Activated naive CD4-positive, alpha-beta T cell treated with anti-CD3 and anti-CD28 coated beads, Interleukin-2, amount 50 U/mL, for 72 hours (primary cell): ENCODE results near the gene RPH3AL. TPM values are rescaled to one million over a fixed set of nuclear protein-coding genes. Genes with fewer than 3 reads are reported as not detected.
A peak's percentile ranks its signal among the peaks of the same experiment; 100 is the strongest.

Experiments
- ATAC-seq, 2 donors: fragments of 150-1000 bp; cut with Tn5 transposase; 2 replicates each; pipeline ENCODE4 v1.10.0; 2021; ENCODE audit warnings: mild to moderate bottlenecking in 2 of 2, moderate library complexity in 2 of 2
- DNase-seq, 2 donors: peaks; one replicate each; pipeline ENCODE4 v3.0.0; 2021 to 2022; ENCODE audit warnings: low spot score in 2 of 2
- H3K27ac Mint-ChIP-seq, 2 donors: one replicate each; pipeline ENCODE4 v1.8.0; 2022; ENCODE audit warnings: mild to moderate bottlenecking in 2 of 2, mixed read lengths in 2 of 2
- H3K36me3 Mint-ChIP-seq, 2 donors: one replicate each; pipeline ENCODE4 v1.8.0; 2022; ENCODE audit warnings: mixed read lengths in 2 of 2
- H3K9me3 Mint-ChIP-seq, 2 donors: one replicate each; pipeline ENCODE4 v1.8.0; 2022; ENCODE audit warnings: mixed read lengths in 2 of 2
- total RNA-seq, 2 donors: library from RNA; stranded (reverse); gene quantifications; one replicate each; pipeline ENCODE4 v1.2.3, GENCODE V29; 2022

RPH3AL gene
- total RNA-seq, 2 donors from 2014 or later = 2.0 to 3.8 TPM

DNA sequence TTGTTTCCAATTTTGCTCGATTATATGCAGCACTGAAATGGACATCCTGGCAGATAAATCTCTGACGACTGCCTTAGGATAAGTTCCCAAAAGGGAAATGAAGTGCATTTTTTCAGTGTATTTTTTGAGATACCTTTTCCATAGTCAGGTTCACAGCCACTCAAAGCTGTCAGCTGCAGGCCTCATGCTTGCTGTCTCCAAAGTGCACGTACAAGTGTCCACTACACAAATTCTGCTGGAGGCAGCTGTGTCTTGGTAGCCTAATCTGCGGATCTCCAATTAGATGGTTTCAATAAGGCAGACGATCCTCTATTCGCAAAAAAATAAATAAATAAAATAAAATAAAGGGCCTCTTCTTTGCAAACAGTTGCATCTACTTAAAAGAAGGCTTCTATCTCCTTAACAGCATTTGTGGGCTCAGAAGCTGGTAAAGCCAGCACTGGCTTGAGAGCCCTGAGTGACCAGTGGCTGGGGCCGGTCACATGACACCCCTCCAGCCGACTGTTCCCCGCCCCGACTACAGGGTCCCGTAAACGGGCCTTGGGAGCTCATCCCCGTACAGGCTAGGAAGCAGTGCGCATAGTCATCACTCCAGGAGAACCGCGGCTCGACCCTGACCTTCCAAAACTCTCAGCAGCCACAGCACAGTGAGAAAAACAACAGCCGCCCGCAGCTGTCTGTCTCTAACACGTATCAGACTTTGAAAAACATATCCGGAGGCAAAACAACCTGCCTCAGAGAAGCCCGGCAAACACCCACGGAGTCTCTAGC, 18.8 kb downstream of the RPH3AL start:
- ATAC-seq = peak in 1 of 2 donors; percentile 35

DNA sequence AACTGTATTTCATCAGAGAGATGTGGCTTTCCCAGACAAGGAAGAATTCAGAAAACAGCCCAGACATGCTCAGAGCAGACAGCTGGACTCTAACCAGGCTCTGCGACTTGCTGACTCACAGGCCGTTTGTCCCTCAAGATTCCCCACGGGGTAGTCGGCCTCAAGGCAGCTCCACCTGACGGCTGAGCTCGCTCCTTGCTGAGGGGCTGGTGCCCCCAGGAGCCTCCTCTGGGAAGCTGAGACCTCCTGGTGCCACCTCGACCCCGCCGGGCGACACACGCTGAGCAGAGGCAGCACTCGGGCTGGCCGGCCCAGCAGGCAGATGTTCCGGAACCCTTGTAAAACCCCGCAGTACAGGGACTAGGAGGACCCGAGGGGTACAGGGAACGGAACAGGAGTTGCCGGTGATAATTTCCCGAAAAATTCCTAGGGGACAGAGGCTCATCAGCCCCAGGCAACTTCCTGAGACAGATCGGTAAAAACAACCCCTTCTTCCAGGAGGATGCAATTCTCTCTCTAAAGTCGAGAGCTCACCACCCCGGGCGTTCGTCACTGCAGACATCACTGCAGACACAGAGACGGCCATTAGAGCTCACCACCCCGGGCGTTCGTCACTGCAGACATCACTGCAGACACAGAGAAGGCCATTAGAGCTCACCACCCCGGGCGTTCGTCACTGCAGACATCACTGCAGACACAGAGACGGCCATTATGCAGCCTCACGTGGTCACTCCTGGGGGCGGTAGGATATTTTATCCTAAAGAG, 19.9 kb downstream of the RPH3AL start:
- no peaks in the 10 kb centered on the region for H3K9me3 Mint-ChIP-seq
- ATAC-seq (no peak), DNase-seq (no peak)
- H3K27ac Mint-ChIP-seq = no peak overlapping the region
- no peaks in the 10 kb centered on the region for H3K36me3 Mint-ChIP-seq

More for the DNA sequence above, 18.8 kb downstream of the RPH3AL start:
- H3K9me3 Mint-ChIP-seq = no peaks in the 10 kb centered on the region
- no peak overlapping the region for H3K27ac Mint-ChIP-seq
- no peaks in the 10 kb centered on the region for H3K36me3 Mint-ChIP-seq
- no peak for DNase-seq

GRCh38 chr17:332023-332422, 20.6 kb downstream of the RPH3AL start:
- no peaks in the 10 kb centered on the region for H3K36me3 Mint-ChIP-seq
- no peaks in the 10 kb centered on the region for H3K9me3 Mint-ChIP-seq
- ATAC-seq = no peak
- DNase-seq = no peak
- no peak overlapping the region for H3K27ac Mint-ChIP-seq

- Mint-ChIP-seq H3K9me3 (no peaks in the 10 kb centered on the region), H3K27ac (no peak overlapping the region), H3K36me3 (no peaks in the 10 kb centered on the region)
- ATAC-seq = peak in 1 of 2 donors; percentile 56
- DNase-seq = no peak
These were observed 21.5 kb downstream of the RPH3AL start for GRCh38 chr17:330993-331701.

GRCh38 chr17:329784-330420, 22.7 kb downstream of the RPH3AL start:
- Mint-ChIP-seq H3K27ac (no peak overlapping the region), H3K9me3 (no peaks in the 10 kb centered on the region)

GRCh38 chr17:327971-328370, 24.6 kb downstream of the RPH3AL start:
- no peak overlapping the region for H3K27ac Mint-ChIP-seq
- ATAC-seq (no peak), DNase-seq (no peak)
- no peaks in the 10 kb centered on the region for H3K36me3 Mint-ChIP-seq
- no peaks in the 10 kb centered on the region for H3K9me3 Mint-ChIP-seq

More at GRCh38 chr17:329784-330420, 22.7 kb downstream of the RPH3AL start:
- DNase-seq (no peak), ATAC-seq (no peak)
- H3K36me3 Mint-ChIP-seq = no peaks in the 10 kb centered on the region

GRCh38 chr17:327296-327695, 25.3 kb downstream of the RPH3AL start:
- DNase-seq = no peak
- no peaks in the 10 kb centered on the region for H3K36me3 Mint-ChIP-seq
- H3K27ac Mint-ChIP-seq = peak overlapping the region in 1 of 2 donors; percentile 45
- ATAC-seq = no peak
- H3K9me3 Mint-ChIP-seq = no peaks in the 10 kb centered on the region

DNA sequence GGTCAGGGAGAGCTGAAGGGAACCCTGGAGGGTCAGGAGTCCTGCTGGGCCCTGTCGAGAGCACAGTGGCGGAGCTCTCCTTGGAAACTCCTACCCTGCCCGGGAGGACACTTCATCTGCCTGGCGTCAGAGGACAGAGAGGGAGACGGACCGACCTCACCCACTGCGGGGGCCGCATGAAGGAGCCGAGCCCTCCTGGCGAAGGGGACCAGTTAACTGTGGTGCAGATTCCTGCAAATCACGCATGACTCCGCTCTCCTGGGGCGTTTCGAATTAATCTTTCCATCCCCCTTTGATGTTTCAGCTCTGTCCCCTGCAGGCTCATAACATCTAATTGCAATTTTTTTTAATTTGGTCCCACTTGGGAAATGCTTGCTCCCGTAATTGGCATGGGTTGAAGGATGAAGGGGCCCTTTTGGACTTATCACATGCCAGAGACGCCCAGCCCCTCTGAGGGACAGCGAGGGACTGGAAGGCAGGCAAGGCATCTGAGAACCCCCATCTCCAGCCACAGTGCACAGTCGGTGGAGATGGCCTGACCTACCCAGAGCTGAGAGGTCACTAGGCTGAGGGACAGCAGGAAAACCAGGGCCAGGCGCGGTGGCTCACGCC, 26.5 kb downstream of the RPH3AL start:
- Mint-ChIP-seq H3K27ac (no peak overlapping the region), H3K9me3 (no peaks in the 10 kb centered on the region), H3K36me3 (no peaks in the 10 kb centered on the region)
- peak in 1 of 2 donors; percentile 40 for DNase-seq
- no peak for ATAC-seq

DNA sequence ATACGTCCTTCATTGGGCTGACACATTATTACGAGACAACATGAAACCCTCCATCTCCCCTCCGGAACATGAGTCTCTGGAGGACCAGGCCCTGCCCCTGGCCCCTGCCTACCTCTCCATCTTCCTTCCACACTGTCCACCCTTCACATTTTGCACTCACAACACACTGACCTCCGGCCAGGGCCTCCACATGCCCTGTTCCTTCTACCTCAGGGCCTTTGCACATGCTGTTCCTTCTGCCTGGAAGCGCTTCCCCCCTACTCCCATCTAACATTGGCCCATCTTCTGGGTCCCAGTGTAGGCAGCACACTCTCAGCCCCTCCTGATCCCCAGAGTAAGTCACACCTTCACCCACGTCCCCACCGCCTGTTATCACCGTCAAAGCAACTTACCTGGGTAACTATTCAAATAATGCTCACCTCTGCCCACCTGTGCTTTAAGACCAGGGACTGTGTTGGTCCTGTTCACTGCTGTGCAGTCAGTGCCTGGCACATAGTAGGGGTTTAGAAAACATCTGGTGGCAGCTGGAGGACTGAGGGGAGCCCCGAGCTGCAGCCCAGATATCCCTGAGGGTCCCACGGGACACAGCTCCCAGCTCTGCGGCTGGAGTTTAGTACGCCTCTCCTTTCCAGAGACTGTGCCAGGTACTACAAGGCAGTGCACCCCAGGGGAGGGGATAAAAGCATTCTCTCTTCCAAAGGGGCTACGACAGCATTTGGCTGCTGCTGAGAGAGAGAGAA, 27.2 kb downstream of the RPH3AL start:
- Mint-ChIP-seq H3K27ac (no peak overlapping the region), H3K9me3 (no peaks in the 10 kb centered on the region), H3K36me3 (no peaks in the 10 kb centered on the region)
- DNase-seq = peak in 1 of 2 donors; percentile 44
- no peak for ATAC-seq

- Mint-ChIP-seq H3K27ac (no peak overlapping the region), H3K9me3 (no peaks in the 10 kb centered on the region), H3K36me3 (no peaks in the 10 kb centered on the region)
- DNase-seq (peak in 1 of 2 donors; percentile 44), ATAC-seq (no peak)
These were observed 28.7 kb downstream of the RPH3AL start for GRCh38 chr17:323721-324571.

DNA sequence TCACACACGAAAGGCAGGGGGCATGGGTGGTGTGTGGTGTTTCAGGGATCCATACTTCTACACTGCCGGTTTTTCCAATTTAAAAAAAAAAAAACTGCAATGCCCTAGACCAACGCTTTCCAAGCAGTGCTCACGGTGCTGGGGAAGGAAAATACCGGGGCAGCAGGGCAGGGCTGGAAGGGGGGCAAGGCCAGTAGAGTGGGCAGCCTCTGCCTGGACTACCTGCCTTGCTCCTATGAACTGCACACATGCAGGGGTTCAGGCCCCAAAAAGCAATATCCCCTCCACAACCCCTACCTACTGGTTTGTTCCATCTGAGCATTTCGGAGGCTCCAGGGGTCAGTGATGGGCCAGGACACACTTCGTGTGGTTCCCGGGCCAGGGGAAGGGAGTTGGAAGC, 29.4 kb downstream of the RPH3AL start:
- DNase-seq (no peak), ATAC-seq (no peak)
- H3K36me3 Mint-ChIP-seq = no peaks in the 10 kb centered on the region
- H3K9me3 Mint-ChIP-seq = no peaks in the 10 kb centered on the region
- no peak overlapping the region for H3K27ac Mint-ChIP-seq

GRCh38 chr17:322006-322780, 30.4 kb downstream of the RPH3AL start:
- DNase-seq = no peak
- no peak for ATAC-seq
- no peaks in the 10 kb centered on the region for H3K36me3 Mint-ChIP-seq

GRCh38 chr17:321386-321941, 31.1 kb downstream of the RPH3AL start:
- DNase-seq (no peak), ATAC-seq (no peak)
- Mint-ChIP-seq H3K27ac (no peak overlapping the region), H3K9me3 (peaks cover 0 to under 1% of the 10 kb centered on the region in 2 donors), H3K36me3 (no peaks in the 10 kb centered on the region)

More at GRCh38 chr17:322006-322780, 30.4 kb downstream of the RPH3AL start:
- Mint-ChIP-seq H3K27ac (no peak overlapping the region), H3K9me3 (no peaks in the 10 kb centered on the region)

GRCh38 chr17:320809-321385, 31.7 kb downstream of the RPH3AL start:
- H3K9me3 Mint-ChIP-seq = peaks cover 5 to 6% of the 10 kb centered on the region in 2 donors
- no peak for DNase-seq
- H3K36me3 Mint-ChIP-seq = no peaks in the 10 kb centered on the region
- H3K27ac Mint-ChIP-seq = no peak overlapping the region
- ATAC-seq = no peak
